ENCODE measurements around the gene ERP27. TPM values are rescaled to one million over a fixed set of nuclear protein-coding genes. Genes with fewer than 3 reads are reported as not detected.

ERP27 gene
- total RNA-seq, 4 donors from 2014 or later: 0.88 to 24.3 (median 5.0) TPM; not detected in 1

DNA sequence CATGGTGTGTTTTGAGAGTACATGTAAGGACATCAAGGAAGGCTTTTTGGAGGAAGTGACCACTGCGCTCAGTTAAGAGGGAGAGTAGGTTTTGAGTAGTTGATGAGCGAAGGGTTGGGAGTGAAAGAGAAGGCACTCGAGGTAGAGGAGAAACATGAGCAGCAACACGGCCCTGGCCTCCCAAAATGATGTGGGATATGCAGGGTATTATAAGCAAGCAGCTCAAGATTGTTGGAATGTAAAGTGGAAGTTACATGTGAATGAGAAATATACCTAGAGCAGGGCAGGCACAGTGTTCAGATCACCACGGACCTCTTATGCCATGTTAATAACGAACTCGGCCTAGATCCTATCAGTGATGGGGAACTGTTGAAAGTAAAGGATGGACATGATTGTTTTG lies 25.2 kb upstream of the ERP27 start:
- intact Hi-C loops (cut with DNase I): no loop called here
- no peak for DNase-seq

DNA sequence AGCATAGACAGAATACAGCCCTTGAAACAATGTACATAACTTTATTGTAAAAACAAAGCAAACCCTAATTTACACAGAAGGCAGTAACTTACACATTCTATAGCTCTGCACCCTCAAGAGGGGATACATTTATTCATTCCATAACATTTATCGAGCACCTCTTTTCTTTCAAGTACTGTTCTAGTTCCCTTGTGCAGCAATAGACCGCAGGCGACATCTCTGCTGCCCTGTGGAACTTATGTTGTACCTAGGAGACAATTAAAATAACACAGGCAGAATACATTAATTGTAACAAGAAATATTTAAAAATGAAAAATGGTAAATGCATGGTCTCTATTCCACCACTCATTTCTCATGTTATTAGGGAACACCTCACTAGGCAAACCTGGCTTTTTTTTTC lies 24.5 kb upstream of the ERP27 start:
- peak overlapping the region in 2 of 3 donors; percentile 68 to 83 for H3K27ac ChIP-seq
- H3K36me3 ChIP-seq: no peaks in the 10 kb centered on the region
- 86 to 88% methylated on average over 3 of the region's 3 CpGs for WGBS, 2 donors
- TF ChIP-seq, protein P1, sequence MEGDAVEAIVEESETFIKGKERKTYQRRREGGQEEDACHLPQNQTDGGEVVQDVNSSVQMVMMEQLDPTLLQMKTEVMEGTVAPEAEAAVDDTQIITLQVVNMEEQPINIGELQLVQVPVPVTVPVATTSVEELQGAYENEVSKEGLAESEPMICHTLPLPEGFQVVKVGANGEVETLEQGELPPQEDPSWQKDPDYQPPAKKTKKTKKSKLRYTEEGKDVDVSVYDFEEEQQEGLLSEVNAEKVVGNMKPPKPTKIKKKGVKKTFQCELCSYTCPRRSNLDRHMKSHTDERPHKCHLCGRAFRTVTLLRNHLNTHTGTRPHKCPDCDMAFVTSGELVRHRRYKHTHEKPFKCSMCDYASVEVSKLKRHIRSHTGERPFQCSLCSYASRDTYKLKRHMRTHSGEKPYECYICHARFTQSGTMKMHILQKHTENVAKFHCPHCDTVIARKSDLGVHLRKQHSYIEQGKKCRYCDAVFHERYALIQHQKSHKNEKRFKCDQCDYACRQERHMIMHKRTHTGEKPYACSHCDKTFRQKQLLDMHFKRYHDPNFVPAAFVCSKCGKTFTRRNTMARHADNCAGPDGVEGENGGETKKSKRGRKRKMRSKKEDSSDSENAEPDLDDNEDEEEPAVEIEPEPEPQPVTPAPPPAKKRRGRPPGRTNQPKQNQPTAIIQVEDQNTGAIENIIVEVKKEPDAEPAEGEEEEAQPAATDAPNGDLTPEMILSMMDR (IDR thresholded peaks at IDR 0.05): no peak
- TF ChIP-seq POLR2A (IDR thresholded peaks at IDR 0.05): no peak
- H3K4me1 ChIP-seq: peaks cover 0 to 7% of the 10 kb centered on the region in 2 donors
- H3K4me3 ChIP-seq (replicated peaks in 1 of 3): no peak overlapping the region
- H3K9me3 ChIP-seq: no peaks in the 10 kb centered on the region
- intact Hi-C loops (cut with DNase I): no loop called here
- no peak for DNase-seq
- H3K27me3 ChIP-seq: no peaks in the 10 kb centered on the region

More for the DNA sequence above, 25.2 kb upstream of the ERP27 start:
- Histone ChIP-seq H3K4me3 (replicated peaks in 1 of 3) (no peak overlapping the region), H3K9me3 (no peaks in the 10 kb centered on the region), H3K27ac (no peak overlapping the region), H3K4me1 (peaks cover 0 to 7% of the 10 kb centered on the region in 2 donors), H3K36me3 (no peaks in the 10 kb centered on the region), H3K27me3 (no peaks in the 10 kb centered on the region)
- 88 to 90% methylated on average over 7 of the region's 7 CpGs for WGBS, 2 donors
- no peak for TF ChIP-seq POLR2A (IDR thresholded peaks at IDR 0.05)
- TF ChIP-seq, protein P1 (IDR thresholded peaks at IDR 0.05): no peak

DNA sequence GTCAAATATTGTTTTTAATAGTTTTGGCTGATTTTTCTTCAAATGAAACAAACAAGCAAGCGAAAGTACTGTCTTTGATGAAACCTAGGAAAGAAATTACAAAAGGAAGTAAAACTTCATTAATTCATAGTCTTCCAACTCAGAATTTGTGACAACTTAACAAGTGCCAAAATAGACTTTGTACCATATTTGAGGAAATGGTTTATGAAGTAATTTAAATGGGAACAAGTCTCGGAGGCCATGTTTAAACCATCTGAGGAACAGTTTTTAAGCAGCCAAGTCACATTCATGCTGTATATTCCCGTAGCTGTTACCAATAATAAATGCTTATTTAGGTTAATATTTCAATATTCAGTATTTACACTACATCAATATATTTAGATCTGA lies 23.8 kb upstream of the ERP27 start:
- Histone ChIP-seq H3K36me3 (no peaks in the 10 kb centered on the region), H3K9me3 (no peaks in the 10 kb centered on the region), H3K27me3 (no peaks in the 10 kb centered on the region), H3K4me3 (replicated peaks in 1 of 3) (peak overlapping the region in 1 of 3 donors; percentile 22), H3K4me1 (peaks cover 0 to 7% of the 10 kb centered on the region in 2 donors), H3K27ac (peak overlapping the region; percentile 53 to 83 (median 68))
- TF ChIP-seq, protein P1 (IDR thresholded peaks at IDR 0.05): no peak
- no peak for TF ChIP-seq POLR2A (IDR thresholded peaks at IDR 0.05)
- intact Hi-C loops (cut with DNase I): no loop called here
- DNase-seq: no peak
- 77 to 78% methylated on average over 3 of the region's 3 CpGs for WGBS, 2 donors

DNA sequence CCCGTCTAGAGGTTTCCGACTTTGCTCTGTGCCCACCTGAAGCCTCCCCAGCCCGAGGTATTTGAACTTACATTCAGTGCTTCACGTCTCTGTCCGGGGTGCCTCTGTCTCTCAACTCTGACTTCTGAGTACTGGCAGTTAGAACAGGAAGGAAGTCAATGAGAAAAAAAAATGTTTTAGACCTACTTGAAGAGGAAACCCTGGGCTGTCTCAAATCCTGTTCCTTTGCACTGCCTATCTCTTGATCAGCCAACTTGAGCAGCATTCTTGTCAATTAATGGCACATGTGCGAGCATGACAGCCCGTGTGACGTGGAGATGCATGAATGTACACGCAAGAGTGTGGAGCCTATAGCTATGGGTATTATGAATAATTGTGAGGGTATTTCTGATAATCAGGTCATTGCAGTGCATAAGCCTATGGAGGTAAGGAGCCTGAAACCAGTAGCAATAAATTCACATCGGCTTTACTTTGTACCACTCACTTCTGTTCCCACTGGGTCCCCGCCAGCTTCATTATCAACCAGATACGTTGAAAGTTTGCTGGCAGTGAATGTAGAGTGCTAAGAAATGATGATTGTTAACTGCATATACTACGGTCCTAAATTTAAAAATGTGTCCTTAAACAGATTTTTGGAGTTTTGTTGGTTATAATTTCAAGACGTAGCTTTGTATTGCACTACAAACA lies 23.3 kb upstream of the ERP27 start, which contains the start of gene ARHGDIB:
ARHGDIB (minus strand) TSS at position 136 of the 687 bp plus-strand sequence. CDS start 10,889 bp downstream, outside the sequence.
- no peaks in the 10 kb centered on the region for H3K27me3 ChIP-seq
- H3K36me3 ChIP-seq: no peaks in the 10 kb centered on the region
- H3K27ac ChIP-seq: peak within 1 kb of the TSS; percentile 58 to 83 (median 68)
- intact Hi-C loops (cut with DNase I): no loop called here
- peak; percentile 10 to 16 for DNase-seq
- H3K4me3 ChIP-seq (replicated peaks in 1 of 3): peak within 1 kb of the TSS in 2 of 3 donors; percentile 16 to 22
- peaks cover 0 to 7% of the 10 kb centered on the region in 2 donors for H3K4me1 ChIP-seq
- no peaks in the 10 kb centered on the region for H3K9me3 ChIP-seq
- WGBS, 2 donors: 56 to 60% methylated on average over 14 of the region's 14 CpGs
- TF ChIP-seq POLR2A (IDR thresholded peaks at IDR 0.05): peak in 1 of 2 donors; percentile 17
- TF ChIP-seq, protein P1 (IDR thresholded peaks at IDR 0.05): no peak

Data from thyroid gland (tissue), 4 donors.